8988T (cell line): ENCODE data around the gene ZNF747.
"Not testable (repeated sequence)": the region's sequence is repeated elsewhere in the genome, so short reads cannot be mapped to it uniquely, and the experiment has no call there.

Experiments
- DNase-seq: peaks from one replicate; pipeline ENCODE4 v3.0.0; 2011

Gene ZNF747

DNA sequence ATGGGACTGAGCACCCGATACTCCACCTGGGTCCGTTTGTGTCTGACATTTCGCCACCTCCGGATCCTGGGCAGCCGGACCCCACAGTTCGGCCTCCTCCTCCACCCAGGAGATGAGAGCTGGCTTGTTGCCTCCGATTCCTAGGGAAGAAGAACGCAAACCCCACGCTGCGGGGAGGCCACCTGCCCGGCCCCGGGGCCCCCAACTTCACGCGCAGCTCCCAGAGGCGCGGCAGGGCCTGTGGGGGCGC is 23.0 kb upstream of the ZNF747 start:
- DNase-seq: no peak

- DNase-seq: no peak
Observed at GRCh38 chr16:30556125-30556473, 21.4 kb upstream of the ZNF747 start.

GRCh38 chr16:30555315-30556124 is 20.9 kb upstream of the ZNF747 start:
- DNase-seq: no peak

- DNase-seq: no peak
Observed at GRCh38 chr16:30554557-30555314, 20.1 kb upstream of the ZNF747 start.

- DNase-seq: no peak
Observed at GRCh38 chr16:30553393-30553899, 18.8 kb upstream of the ZNF747 start.

- no peak for DNase-seq
Observed at GRCh38 chr16:30552956-30553355, 18.3 kb upstream of the ZNF747 start.

DNA sequence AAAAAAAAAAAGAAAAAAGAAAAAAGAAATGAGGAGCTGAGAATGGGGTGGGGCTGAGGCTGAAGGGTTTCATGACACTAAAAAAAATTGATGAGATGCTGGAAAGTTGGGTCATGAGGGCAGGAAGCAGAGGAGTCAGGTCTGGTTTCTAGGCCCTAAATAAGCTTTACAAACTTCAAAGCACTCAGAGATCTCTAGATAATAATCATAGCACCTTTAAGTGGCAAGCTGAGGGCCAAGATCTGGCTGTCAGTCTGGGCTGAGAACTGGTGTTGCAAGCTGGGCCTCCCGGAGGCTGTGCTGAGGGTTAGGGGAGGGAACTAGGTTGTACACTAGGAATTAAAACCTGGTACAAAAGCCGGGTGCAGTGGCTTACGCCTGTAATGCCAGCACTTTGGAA is 17.1 kb upstream of the ZNF747 start:
- no peak for DNase-seq

DNA sequence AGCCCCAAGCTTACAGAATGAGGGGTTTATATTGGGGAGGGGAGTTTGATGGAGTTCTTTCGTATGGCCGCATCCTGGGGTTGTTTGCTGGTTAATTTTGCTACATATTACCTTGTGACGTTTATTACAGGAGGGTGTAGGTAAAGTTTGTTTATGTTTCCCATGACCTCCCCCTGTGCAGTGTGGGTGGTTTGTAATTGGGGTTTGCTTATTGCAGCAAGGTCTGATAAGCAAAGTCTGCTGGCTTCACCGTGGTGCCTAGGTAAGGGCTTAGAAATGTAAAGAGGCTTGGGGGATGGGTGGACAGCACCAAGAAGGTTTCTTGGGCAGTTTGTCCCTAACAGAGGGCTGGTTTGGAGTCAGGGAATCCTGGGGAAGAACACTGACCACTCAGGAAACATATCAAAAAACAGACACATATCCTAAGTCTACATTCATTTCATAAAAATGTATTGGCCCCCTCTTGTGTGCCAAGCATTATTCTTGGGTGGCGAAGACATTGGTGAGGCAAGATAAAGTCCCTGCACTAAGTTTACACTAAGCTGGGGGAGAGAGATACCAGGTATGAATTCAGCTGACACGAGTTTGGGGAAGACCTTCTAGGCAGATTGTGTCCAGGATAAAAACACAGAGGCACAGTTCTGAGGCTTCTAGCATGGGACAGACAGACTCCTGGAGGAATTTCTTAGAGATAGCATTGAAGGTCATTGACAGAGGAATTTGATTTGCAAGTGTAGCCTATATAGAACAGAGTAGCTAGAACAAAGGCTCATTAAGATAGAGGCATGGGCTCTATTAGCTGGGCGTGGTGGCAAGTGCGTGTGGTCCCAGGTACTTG is 14.0 kb upstream of the ZNF747 start:
- no peak for DNase-seq

- DNase-seq: no peak
Observed at GRCh38 chr16:30546115-30546514, 11.5 kb upstream of the ZNF747 start.

DNA sequence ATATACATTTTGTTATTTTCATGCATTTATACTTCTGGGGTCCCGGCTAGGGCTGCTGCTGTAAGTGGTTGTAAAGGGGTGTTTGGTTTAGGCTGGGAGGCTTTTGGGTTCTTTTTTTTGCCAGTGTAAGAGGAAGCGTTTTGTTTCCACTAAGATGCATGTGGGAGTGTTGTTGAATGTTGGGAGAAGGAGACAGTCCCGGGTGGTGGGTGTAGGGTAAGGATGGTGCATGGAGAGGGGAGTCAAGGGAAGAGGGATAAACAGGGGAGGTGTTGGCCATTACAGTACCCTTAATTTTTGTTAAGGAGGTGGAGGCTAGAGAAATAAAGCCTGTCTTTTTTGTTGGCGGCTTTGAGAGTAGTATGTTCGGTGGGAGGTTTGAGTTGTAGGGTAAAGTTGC is 8.4 kb upstream of the ZNF747 start:
- DNase-seq: no peak

GRCh38 chr16:30541502-30542329 is 7.1 kb upstream of the ZNF747 start:
- no peak for DNase-seq

GRCh38 chr16:30540916-30541464 is 6.3 kb upstream of the ZNF747 start:
- DNase-seq: not testable (repeated sequence)

GRCh38 chr16:30539986-30540526 is 5.4 kb upstream of the ZNF747 start:
- not testable (repeated sequence) for DNase-seq

GRCh38 chr16:30539000-30539964 is 4.6 kb upstream of the ZNF747 start:
- no peak for DNase-seq

- DNase-seq: not testable (repeated sequence)
Observed at GRCh38 chr16:30536391-30537024, 1.9 kb upstream of the ZNF747 start.

- DNase-seq: no peak
Observed at GRCh38 chr16:30535777-30536190, 1.1 kb upstream of the ZNF747 start.

DNA sequence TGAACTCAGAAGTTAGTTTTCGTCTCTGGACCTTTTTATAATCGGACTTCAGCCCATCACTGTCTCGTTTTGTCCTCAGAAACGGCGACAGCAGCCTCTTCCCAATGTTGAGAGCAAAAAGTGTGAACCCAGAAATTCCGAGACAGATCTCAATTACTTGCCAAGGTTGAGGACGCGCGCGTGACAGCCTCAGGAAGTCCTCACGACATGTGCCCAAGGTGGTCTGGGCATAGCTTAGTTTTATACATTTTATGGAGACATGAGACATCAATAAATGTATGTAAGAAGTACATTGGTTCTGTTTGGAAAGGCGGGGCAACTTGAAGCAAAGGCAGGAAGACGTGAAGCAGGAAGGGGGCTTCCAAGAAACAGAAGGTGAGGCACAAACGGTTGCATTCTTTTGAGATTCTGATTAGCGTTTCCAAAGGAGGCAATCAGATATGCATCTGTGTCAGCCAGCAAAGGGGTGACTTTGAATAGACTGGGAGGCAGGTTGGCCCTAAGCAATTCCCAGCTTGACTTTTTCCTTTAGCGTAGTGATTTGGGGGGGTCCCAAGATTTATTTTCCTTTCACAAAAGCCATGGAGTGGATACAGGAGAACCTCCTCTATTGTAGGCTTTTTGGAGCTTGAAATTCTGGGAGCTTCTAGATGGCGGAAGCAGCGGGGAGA is 583 bp upstream of the ZNF747 start:
- DNase-seq: no peak

GRCh38 chr16:30533748-30534367 is 800 bp downstream of the ZNF747 start:
- DNase-seq: no peak

DNA sequence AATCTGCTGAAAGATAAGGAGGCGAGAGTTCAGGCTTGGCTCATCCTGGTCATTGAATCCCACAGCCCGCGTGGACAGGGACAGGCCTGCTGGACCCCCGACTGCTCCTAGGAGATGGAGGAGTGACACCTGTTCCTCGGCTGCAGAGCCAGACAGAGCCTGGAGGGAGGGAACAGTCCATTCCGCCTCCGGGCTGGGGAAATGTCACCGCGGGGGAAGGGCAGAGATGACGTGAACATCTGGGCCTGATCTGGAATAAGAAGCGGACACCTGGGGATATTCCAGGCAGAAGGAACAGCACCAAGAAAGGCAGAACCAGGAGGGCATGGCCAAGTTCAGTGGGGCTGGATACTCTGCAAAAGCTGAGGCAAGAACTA is 1.5 kb downstream of the ZNF747 start:
- no peak for DNase-seq
